Body of pancreas (tissue), 4 donors: ENCODE results near the gene PRKCB. TPM values are rescaled to one million over a fixed set of nuclear protein-coding genes. Genes with fewer than 3 reads are reported as not detected.

Experiments used
- ATAC-seq: fragments of 150-250 bp; one replicate; pipeline ENCODE4 v1.9.1; 2016
- DNase-seq, 4 donors: peaks; one replicate each; pipeline ENCODE4 v3.0.0-alpha.2; 2019
- H3K27ac ChIP-seq, 4 donors: fragments of 200-600 bp; sonication (generic); 1 replicate in 3 of 4; 2 replicates in 1 of 4; pipeline versions ENCODE4 v1.5.1 to v1.6.1; 2016 to 2019; ENCODE audit warnings: mild to moderate bottlenecking in 1 of 4, mixed read lengths in 1 of 4, moderate library complexity in 1 of 4
- H3K27me3 ChIP-seq, 2 donors: fragments of 200-600 bp; sonication (generic); one replicate each; pipeline ENCODE4 v1.6.0; 2016; ENCODE audit warnings: mild to moderate bottlenecking in 1 of 2
- H3K36me3 ChIP-seq, 2 donors: fragments of 200-600 bp; sonication (generic); replicated peaks in 1 of 2; 2 replicates each; pipeline ENCODE4 v1.5.1; 2016; ENCODE audit warnings: low read depth in 2 of 2; ENCODE audit not compliant: insufficient read depth in 1 of 2
- H3K4me1 ChIP-seq: fragments of 200-600 bp; sonication (generic); one replicate; pipeline ENCODE4 v1.6.0; 2016
- H3K4me3 ChIP-seq, 2 donors: fragments of 200-600 bp; sonication (generic); 1 replicate in 1 of 2; 2 replicates in 1 of 2; pipeline ENCODE4 v1.5.1; 2016 to 2019
- H3K9me3 ChIP-seq, 3 donors: fragments of 200-600 bp; sonication (generic); 1 replicate in 2 of 3; 2 replicates in 1 of 3; pipeline ENCODE4 v1.5.1; 2016
- POLR2A ChIP-seq, 3 donors: fragments of 450-650 bp; IDR thresholded peaks; one replicate each; pipeline ENCODE4 v1.6.1; 2016; ENCODE audit warnings: antibody characterized with exemption in 3 of 3, mild to moderate bottlenecking in 2 of 3
- WGBS, 2 donors: methylation state at CpG; one replicate each; pipeline ENCODE4 v1.1.5; 2017; 5-methylcytosine and 5-hydroxymethylcytosine counted together
- intact Hi-C: fragments of 100-400 bp; cut with DNase I; formaldehyde crosslinking; loops from one replicate; pipeline ENCODE4 v1.15.1; 2023
- total RNA-seq, 2 donors: library from RNA; depleted of rRNA; stranded (reverse); fragments of >200 nt; gene quantifications; one replicate each; pipeline ENCODE4 v1.1.0, GENCODE V29; 2016
- TF ChIP-seq, protein P1 (sequence below), 7 experiments: fragments of 450-650 bp in 4 of 7; fragments of 200-600 bp in 3 of 7; sonication (generic) in 3 of 7; IDR thresholded peaks; one replicate each; pipeline ENCODE4 v1.5.1; 2016 to 2019; ENCODE audit warnings: antibody characterized with exemption in 7 of 7

PRKCB gene
- total RNA-seq, 2 donors from 2014 or later: 0.33 to 10.6 TPM

GRCh38 chr16:24138575-24138974 is 302.8 kb downstream of the PRKCB start:
- H3K27ac ChIP-seq: no peak overlapping the region
- 60 to 62% methylated on average over 2 of the region's 2 CpGs for WGBS, 2 donors
- H3K4me3 ChIP-seq: no peak overlapping the region
- no peak for TF ChIP-seq POLR2A (IDR thresholded peaks at IDR 0.05)
- TF ChIP-seq, protein P1, sequence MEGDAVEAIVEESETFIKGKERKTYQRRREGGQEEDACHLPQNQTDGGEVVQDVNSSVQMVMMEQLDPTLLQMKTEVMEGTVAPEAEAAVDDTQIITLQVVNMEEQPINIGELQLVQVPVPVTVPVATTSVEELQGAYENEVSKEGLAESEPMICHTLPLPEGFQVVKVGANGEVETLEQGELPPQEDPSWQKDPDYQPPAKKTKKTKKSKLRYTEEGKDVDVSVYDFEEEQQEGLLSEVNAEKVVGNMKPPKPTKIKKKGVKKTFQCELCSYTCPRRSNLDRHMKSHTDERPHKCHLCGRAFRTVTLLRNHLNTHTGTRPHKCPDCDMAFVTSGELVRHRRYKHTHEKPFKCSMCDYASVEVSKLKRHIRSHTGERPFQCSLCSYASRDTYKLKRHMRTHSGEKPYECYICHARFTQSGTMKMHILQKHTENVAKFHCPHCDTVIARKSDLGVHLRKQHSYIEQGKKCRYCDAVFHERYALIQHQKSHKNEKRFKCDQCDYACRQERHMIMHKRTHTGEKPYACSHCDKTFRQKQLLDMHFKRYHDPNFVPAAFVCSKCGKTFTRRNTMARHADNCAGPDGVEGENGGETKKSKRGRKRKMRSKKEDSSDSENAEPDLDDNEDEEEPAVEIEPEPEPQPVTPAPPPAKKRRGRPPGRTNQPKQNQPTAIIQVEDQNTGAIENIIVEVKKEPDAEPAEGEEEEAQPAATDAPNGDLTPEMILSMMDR (IDR thresholded peaks at IDR 0.05): no peak
- DNase-seq (no peak), ATAC-seq (no peak)
- H3K9me3 ChIP-seq: no peaks in the 10 kb centered on the region
- intact Hi-C loops: no loop called here
- no peaks in the 10 kb centered on the region for H3K4me1 ChIP-seq
- no peaks in the 10 kb centered on the region for H3K36me3 ChIP-seq
- no peaks in the 10 kb centered on the region for H3K27me3 ChIP-seq

GRCh38 chr16:24139282-24139681 is 303.5 kb downstream of the PRKCB start:
- ATAC-seq: no peak
- Histone ChIP-seq H3K36me3 (no peaks in the 10 kb centered on the region), H3K4me1 (no peaks in the 10 kb centered on the region), H3K9me3 (no peaks in the 10 kb centered on the region), H3K27ac (no peak overlapping the region), H3K4me3 (no peak overlapping the region), H3K27me3 (no peaks in the 10 kb centered on the region)
- 41 to 45% methylated on average over 3 of the region's 3 CpGs for WGBS, 2 donors
- intact Hi-C loops: no loop called here
- TF ChIP-seq POLR2A (IDR thresholded peaks at IDR 0.05): no peak
- DNase-seq: no peak

DNA sequence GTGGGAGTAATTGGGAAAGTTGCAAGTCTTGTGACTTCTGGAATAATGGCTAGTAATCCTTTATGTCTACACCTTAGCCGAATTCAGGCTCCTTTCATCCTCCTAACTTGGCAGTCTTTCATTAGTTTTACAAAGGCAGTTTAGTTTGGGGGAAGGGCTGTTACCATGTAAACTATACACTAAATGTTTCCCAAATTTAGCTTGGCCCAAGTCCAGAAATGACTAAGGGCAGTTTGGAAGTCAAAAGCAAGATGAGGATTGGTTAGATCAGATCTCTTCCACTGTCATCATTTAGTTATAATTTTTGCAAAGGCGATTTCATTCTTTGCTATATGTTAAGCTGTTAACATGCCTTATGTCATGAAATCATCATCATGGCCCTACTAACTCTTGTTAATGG is 304.9 kb downstream of the PRKCB start:
- H3K4me1 ChIP-seq: no peaks in the 10 kb centered on the region
- 41 to 70% methylated on average over 2 of the region's 2 CpGs for WGBS, 2 donors
- intact Hi-C loops: no loop called here
- ATAC-seq: no peak
- no peaks in the 10 kb centered on the region for H3K27me3 ChIP-seq
- DNase-seq: no peak
- no peaks in the 10 kb centered on the region for H3K9me3 ChIP-seq
- TF ChIP-seq POLR2A (IDR thresholded peaks at IDR 0.05): no peak
- TF ChIP-seq, protein P1 (IDR thresholded peaks at IDR 0.05): no peak
- H3K4me3 ChIP-seq: no peak overlapping the region
- no peaks in the 10 kb centered on the region for H3K36me3 ChIP-seq
- no peak overlapping the region for H3K27ac ChIP-seq

GRCh38 chr16:24141466-24141865 is 305.7 kb downstream of the PRKCB start:
- no peaks in the 10 kb centered on the region for H3K36me3 ChIP-seq
- H3K4me1 ChIP-seq: no peaks in the 10 kb centered on the region
- WGBS, 2 donors: 66 to 75% methylated on average over 3 to 5 of the region's 5 CpGs
- no peak for TF ChIP-seq POLR2A (IDR thresholded peaks at IDR 0.05)
- TF ChIP-seq, protein P1 (IDR thresholded peaks at IDR 0.05): no peak
- no peak for ATAC-seq
- intact Hi-C loops: no loop called here
- H3K4me3 ChIP-seq: no peak overlapping the region
- H3K27ac ChIP-seq: no peak overlapping the region
- no peaks in the 10 kb centered on the region for H3K27me3 ChIP-seq
- H3K9me3 ChIP-seq: no peaks in the 10 kb centered on the region
- no peak for DNase-seq

GRCh38 chr16:24141917-24142316 is 306.1 kb downstream of the PRKCB start:
- H3K4me3 ChIP-seq: no peak overlapping the region
- H3K27ac ChIP-seq: no peak overlapping the region
- 68 to 70% methylated on average over 2 of the region's 2 CpGs for WGBS, 2 donors
- no peaks in the 10 kb centered on the region for H3K36me3 ChIP-seq
- H3K9me3 ChIP-seq: no peaks in the 10 kb centered on the region
- intact Hi-C loops: no loop called here
- no peak for DNase-seq
- no peak for TF ChIP-seq POLR2A (IDR thresholded peaks at IDR 0.05)
- TF ChIP-seq, protein P1 (IDR thresholded peaks at IDR 0.05): no peak
- H3K4me1 ChIP-seq: no peaks in the 10 kb centered on the region
- ATAC-seq: no peak
- H3K27me3 ChIP-seq: no peaks in the 10 kb centered on the region
